SK-N-SH (cell line): ENCODE results near the gene EXOC4. TPM values are rescaled to one million over a fixed set of nuclear protein-coding genes. Genes with fewer than 3 reads are reported as not detected.

Experiments
- CTCF ChIA-PET: fragments of 300-600, 350-600 bp; formaldehyde crosslinking; extraction: SDS; loops from one replicate; lab custom pipeline; 2021; lab: Yijun Ruan, JAX
- POLR2A ChIA-PET: fragments of 350-600 bp; sonication (Branson Sonifier 250); formaldehyde crosslinking; extraction: SDS; loops from one replicate; lab custom pipeline; 2020; ENCODE audit warnings: antibody characterized with exemption, inconsistent platforms; lab: Yijun Ruan, JAX
- DNase-seq: peaks from one replicate; pipeline ENCODE4 v3.0.0; 2012
- H2AFZ ChIP-seq: fragments of 200-600 bp; sonication (generic); 2 replicates; pipeline ENCODE4 v1.8.1; 2016; ENCODE audit warnings: antibody characterized with exemption, mild to moderate bottlenecking, low read depth
- H3F3A ChIP-seq: fragments of 200-600 bp; sonication (generic); replicated peaks from 2 replicates; pipeline ENCODE3; 2016; ENCODE audit warnings: antibody characterized with exemption, mild to moderate bottlenecking; ENCODE audit not compliant: insufficient read depth
- H3K27ac ChIP-seq, 2 experiments: fragments of 200-500 bp in 1 of 2; fragments of 200-600 bp in 1 of 2; sonication (Bioruptor generic) in 1 of 2; sonication (generic), shearing (Covaris generic) in 1 of 2; 2 replicates each; pipeline versions ENCODE4 v1.5.1 to v1.6.1; 2014 to 2016; ENCODE audit warnings: low read depth in 2 of 2, inconsistent platforms in 1 of 2, low read length in 1 of 2, mild to moderate bottlenecking in 1 of 2, mixed read lengths in 1 of 2
- H3K27me3 ChIP-seq: fragments of 200-600 bp; sonication (generic), shearing (Covaris generic); 2 replicates; pipeline ENCODE4 v1.6.1; 2016; ENCODE audit warnings: mixed run types; ENCODE audit not compliant: insufficient read depth
- H3K36me3 ChIP-seq, 2 experiments: fragments of 200-500 bp in 1 of 2; fragments of 200-600 bp in 1 of 2; sonication (Bioruptor generic) in 1 of 2; sonication (generic) in 1 of 2; replicated peaks in 1 of 2; 2 replicates each; pipeline versions ENCODE3 to v1.5.1; 2014 to 2016; ENCODE audit warnings: low read length in 1 of 2, mild to moderate bottlenecking in 1 of 2; ENCODE audit not compliant: insufficient read depth in 2 of 2, control insufficient read depth in 1 of 2
- H3K4me1 ChIP-seq, 2 experiments: fragments of 200-500 bp in 1 of 2; fragments of 200-600 bp in 1 of 2; sonication (Bioruptor generic) in 1 of 2; sonication (generic), shearing (Covaris generic) in 1 of 2; 2 replicates each; pipeline versions ENCODE4 v1.5.1 to v1.6.1; 2014 to 2016; ENCODE audit warnings: low read depth in 1 of 2, low read length in 1 of 2, mixed run types in 1 of 2; ENCODE audit not compliant: insufficient read depth in 2 of 2, control insufficient read depth in 1 of 2
- H3K4me2 ChIP-seq: fragments of 200-600 bp; sonication (generic), shearing (Covaris generic); 2 replicates; pipeline ENCODE4 v1.6.1; 2017; ENCODE audit warnings: mixed run types
- H3K4me3 ChIP-seq, 2 experiments: fragments of 200-500 bp in 1 of 2; fragments of 200-600 bp in 1 of 2; sonication (Bioruptor generic) in 1 of 2; sonication (generic), shearing (Covaris generic) in 1 of 2; 2 replicates each; pipeline versions ENCODE4 v1.5.1 to v1.8.1; 2014 to 2016; ENCODE audit warnings: low read depth in 2 of 2, inconsistent platforms in 1 of 2, low read length in 1 of 2, mild to moderate bottlenecking in 1 of 2, mixed read lengths in 1 of 2, moderate library complexity in 1 of 2
- H3K79me2 ChIP-seq: fragments of 200-600 bp; sonication (generic); 2 replicates; pipeline ENCODE4 v1.8.1; 2017; ENCODE audit warnings: mild to moderate bottlenecking; ENCODE audit not compliant: insufficient read depth
- H3K9ac ChIP-seq: fragments of 200-600 bp; sonication (generic); 2 replicates; pipeline ENCODE4 v1.6.1; 2017; ENCODE audit warnings: mixed run types
- H3K9me2 ChIP-seq: fragments of 200-600 bp; sonication (generic); 2 replicates; pipeline ENCODE4 v1.6.1; 2017; ENCODE audit warnings: mixed run types
- H3K9me3 ChIP-seq: fragments of 200-600 bp; sonication (generic); 2 replicates; pipeline ENCODE4 v1.6.1; 2017; ENCODE audit warnings: mixed run types, mild to moderate bottlenecking, moderate library complexity
- H4K20me1 ChIP-seq: fragments of 200-600 bp; sonication (generic); 2 replicates; pipeline ENCODE4 v1.6.1; 2017; ENCODE audit warnings: mild to moderate bottlenecking, mixed run types; ENCODE audit not compliant: insufficient read depth
- ELF1 ChIP-seq: IDR thresholded peaks from 2 replicates; pipeline ENCODE4 v1.4.0; 2012
- EP300 ChIP-seq, 2 experiments: IDR thresholded peaks; 2 replicates each; pipeline versions ENCODE4 v1.4.0 to v1.6.1; 2012; ENCODE audit warnings: borderline replicate concordance in 1 of 2, low read depth in 1 of 2, low read length in 1 of 2
- EZH2phosphoT487 ChIP-seq: fragments of 200-600 bp; sonication (generic); IDR thresholded peaks from 2 replicates; pipeline ENCODE4 v1.6.1; 2017; ENCODE audit warnings: low read depth, mixed run types, mild to moderate bottlenecking, antibody characterized with exemption, moderate library complexity, borderline replicate concordance
- FOSL2 ChIP-seq: IDR thresholded peaks from 2 replicates; pipeline ENCODE4 v1.4.0; 2012; ENCODE audit warnings: low read depth, mild to moderate bottlenecking, moderate library complexity, borderline replicate concordance
- FOXJ3 ChIP-seq: sonication (generic); formaldehyde crosslinking; IDR thresholded peaks from 2 replicates; pipeline ENCODE4 v1.5.1; 2020; ENCODE audit warnings: mild to moderate bottlenecking, missing genetic modification reagents
- FOXM1 ChIP-seq: IDR thresholded peaks from 2 replicates; pipeline ENCODE4 v1.4.0; 2012; ENCODE audit warnings: low read depth, mild to moderate bottlenecking
- GATA2 ChIP-seq: sonication (generic); formaldehyde crosslinking; IDR thresholded peaks from 2 replicates; pipeline ENCODE4 v1.5.0; 2020; ENCODE audit warnings: mild to moderate bottlenecking, missing genetic modification reagents
- JUND ChIP-seq: IDR thresholded peaks from 2 replicates; pipeline ENCODE4 v1.4.0; 2012
- PBX3 ChIP-seq: IDR thresholded peaks from 2 replicates; pipeline ENCODE4; 2012
- RAD21 ChIP-seq: IDR thresholded peaks from 2 replicates; pipeline ENCODE4 v1.6.1; 2012; ENCODE audit warnings: mild to moderate bottlenecking, low read length
- RCOR1 ChIP-seq: fragments of 150-350 bp; IDR thresholded peaks from 2 replicates; pipeline ENCODE4 v1.6.1; 2017; ENCODE audit warnings: antibody characterized with exemption, low read length
- RXRA ChIP-seq: IDR thresholded peaks from 2 replicates; pipeline ENCODE4 v1.4.0; 2012; ENCODE audit warnings: low read depth, mild to moderate bottlenecking, borderline replicate concordance
- TCF12 ChIP-seq: IDR thresholded peaks from 2 replicates; pipeline ENCODE4 v1.4.0; 2012
- TEAD4 ChIP-seq: IDR thresholded peaks from 2 replicates; pipeline ENCODE4 v1.4.0; 2012; ENCODE audit warnings: mild to moderate bottlenecking, borderline replicate concordance; ENCODE audit not compliant: insufficient read depth
- YY1 ChIP-seq: IDR thresholded peaks from 2 replicates; pipeline ENCODE4 v1.4.0; 2012; ENCODE audit warnings: low read depth, mild to moderate bottlenecking
- ZBTB33 ChIP-seq: IDR thresholded peaks from 2 replicates; pipeline ENCODE4 v1.4.0; 2012; ENCODE audit warnings: low read depth, borderline replicate concordance
- WGBS: methylation state at CpG from one replicate; pipeline ENCODE4 v1.1.6; 2017; ENCODE audit warnings: low lambda C conversion rate; 5-methylcytosine and 5-hydroxymethylcytosine counted together
- polyA plus RNA-seq, 3 experiments: library from polyadenylated mRNA; depleted of rRNA; stranded (reverse); fragments of >200 nt; gene quantifications; 2 replicates each; pipeline ENCODE4 v1.2.3, GENCODE V29; 2012
- TF ChIP-seq, protein P1 (sequence below): IDR thresholded peaks from 2 replicates; pipeline ENCODE4 v1.4.0; 2012; ENCODE audit warnings: low read depth, borderline replicate concordance

EXOC4 gene
- polyA plus RNA-seq, 1 of the 3 experiments (the other 2 are of a cell fraction), result 37.3 TPM

- Histone ChIP-seq H3K4me3 (no peak overlapping the region), H3K9me3 (no peaks in the 10 kb centered on the region), H3K9ac (no peak overlapping the region), H3F3A (peaks cover 13% of the 10 kb centered on the region), H3K27ac (peak overlapping the region; percentile 3 to 9; a peak in 1 of 4 replicates), H4K20me1 (peaks cover 9% of the 10 kb centered on the region; the same call in 1 of the 2 replicates), H3K36me3 (peaks cover 9 to 26% of the 10 kb centered on the region in 2 experiments), H3K9me2 (no peaks in the 10 kb centered on the region), H2AFZ (no peak overlapping the region), H3K4me1 (peaks cover 5 to 8% of the 10 kb centered on the region in 2 experiments; a peak in 1 of 4 replicates), H3K4me2 (no peak overlapping the region), H3K27me3 (no peaks in the 10 kb centered on the region), H3K79me2 (no peaks in the 10 kb centered on the region)
- ChIA-PET POLR2A (no interaction called here), CTCF (interaction anchor here (1.0 kb wide), 1 partner anchor 22 kb away, joined by 3 read pairs; no protein-coding TSS in a partner anchor)
- no peak for DNase-seq
- peak; percentile 31 for TF ChIP-seq TCF12
- TF ChIP-seq PBX3, result peak; percentile 32; the same call in 1 of the 2 replicates
- no peak for TF ChIP-seq RXRA
- peak; percentile 22; the same call in 1 of the 2 replicates for TF ChIP-seq FOSL2
- peak; percentile 11; the same call in 1 of the 2 replicates for TF ChIP-seq JUND
- no peak for TF ChIP-seq EZH2phosphoT487
- WGBS, result 89% methylated on average over 6 of the region's 6 CpGs
Observed at GRCh38 chr7:133491846-133492652, 239.2 kb downstream of the EXOC4 start.

DNA sequence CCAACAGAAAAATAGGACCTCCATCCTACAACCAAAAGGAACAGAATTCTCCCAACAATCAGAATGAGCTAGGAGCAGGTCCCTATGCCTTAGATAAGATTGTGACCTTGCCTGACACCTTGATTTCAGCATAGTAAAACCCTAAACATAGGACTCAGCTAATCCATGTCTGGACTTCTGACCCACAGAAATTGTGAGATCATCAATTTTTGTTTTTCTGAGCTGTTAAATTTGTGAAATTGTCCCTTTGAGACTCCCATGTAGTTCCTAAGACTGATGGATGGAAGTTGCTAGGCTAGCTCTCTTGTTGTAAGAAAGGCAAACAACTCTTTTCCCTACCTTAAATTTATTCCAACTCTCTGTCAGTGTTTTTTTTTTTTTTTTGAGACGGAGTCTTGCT, 244.2 kb downstream of the EXOC4 start:
- TF ChIP-seq TEAD4, result no peak
- TF ChIP-seq TCF12, result no peak
- TF ChIP-seq PBX3, result no peak
- no peak for TF ChIP-seq JUND
- TF ChIP-seq RCOR1, result no peak
- TF ChIP-seq RXRA, result no peak
- TF ChIP-seq EP300 (IDR thresholded peaks at IDR 0.05; ENCODE audit: borderline replicate concordance in 1 of 2, low read depth in 1 of 2, low read length in 1 of 2), result no peak
- no peak for TF ChIP-seq EZH2phosphoT487
- no peak for TF ChIP-seq FOXJ3
- no peak for TF ChIP-seq ELF1
- no peak for TF ChIP-seq GATA2 (CRISPR knock-in tag)
- TF ChIP-seq, protein P1, sequence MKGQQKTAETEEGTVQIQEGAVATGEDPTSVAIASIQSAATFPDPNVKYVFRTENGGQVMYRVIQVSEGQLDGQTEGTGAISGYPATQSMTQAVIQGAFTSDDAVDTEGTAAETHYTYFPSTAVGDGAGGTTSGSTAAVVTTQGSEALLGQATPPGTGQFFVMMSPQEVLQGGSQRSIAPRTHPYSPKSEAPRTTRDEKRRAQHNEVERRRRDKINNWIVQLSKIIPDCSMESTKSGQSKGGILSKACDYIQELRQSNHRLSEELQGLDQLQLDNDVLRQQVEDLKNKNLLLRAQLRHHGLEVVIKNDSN, result no peak
- TF ChIP-seq RAD21, result no peak
- no peak for TF ChIP-seq FOXM1
- TF ChIP-seq ZBTB33, result no peak
- no peak for TF ChIP-seq YY1
- Histone ChIP-seq H3K4me3 (no peak overlapping the region), H3K79me2 (no peaks in the 10 kb centered on the region), H3K9me2 (no peaks in the 10 kb centered on the region), H4K20me1 (peaks cover under 1% of the 10 kb centered on the region), H3K27me3 (no peaks in the 10 kb centered on the region), H3K9me3 (no peaks in the 10 kb centered on the region), H3K4me1 (peaks cover 5 to 7% of the 10 kb centered on the region in 2 experiments; a peak in 2 of 4 replicates), H3K36me3 (peaks cover 0 to 4% of the 10 kb centered on the region in 2 experiments), H3K27ac (no peak overlapping the region), H2AFZ (no peak overlapping the region), H3K9ac (no peak overlapping the region), H3K4me2 (no peak overlapping the region), H3F3A (peaks cover 7% of the 10 kb centered on the region)
- DNase-seq, result no peak
- CTCF ChIA-PET, result no interaction called here
- WGBS, result 94% methylated on average over 1 of the region's 1 CpG
- POLR2A ChIA-PET, result no interaction called here
